ENCODE results near the gene ATF4. TPM values are rescaled to one million over a fixed set of nuclear protein-coding genes. Genes with fewer than 3 reads are reported as not detected.

ATF4 gene
- total RNA-seq, 1 experiment from 2014 or later = 608 TPM

DNA sequence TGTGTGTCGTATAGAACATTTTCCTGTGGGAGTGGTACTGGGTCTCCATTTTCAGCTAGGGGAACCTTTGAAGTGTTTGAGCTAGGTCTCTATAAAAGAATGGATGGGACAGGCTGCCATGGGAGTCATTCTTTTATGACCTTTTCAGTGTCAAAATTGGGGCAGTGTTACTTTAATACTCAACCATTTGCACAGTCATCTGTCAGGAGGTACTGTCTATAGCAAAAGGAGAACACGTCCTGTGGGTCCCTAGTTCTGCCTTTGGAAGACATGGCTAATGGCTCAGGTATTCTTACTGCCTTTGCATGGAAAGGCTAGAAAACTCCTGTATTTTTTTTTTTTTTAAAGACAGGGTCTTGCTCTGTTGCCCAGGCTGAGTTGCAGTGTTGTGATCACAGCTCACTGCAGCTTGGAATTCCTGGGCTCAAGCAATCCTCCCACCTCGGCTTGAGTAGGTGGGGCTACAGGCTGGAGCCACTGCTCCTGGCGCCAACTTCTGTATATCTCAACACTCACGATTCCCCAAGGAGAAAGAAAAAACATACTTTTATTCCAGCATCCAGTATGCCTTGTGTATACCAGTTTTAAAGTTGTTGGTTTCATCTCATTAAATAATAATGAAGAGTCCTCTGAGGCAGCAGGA, 2.1 kb upstream of the ATF4 start:
- Histone ChIP-seq H3K9ac (ENCODE audit: low read length) (peak overlapping the region; percentile 96), H2AFZ (ENCODE audit: low read depth, low read length, poor library complexity, severe bottlenecking) (no peak overlapping the region), H3K4me3 (replicated peaks in 1 of 2; ENCODE audit: low read depth in 1 of 2, low read length in 2 of 2) (peak overlapping the region; percentile 85 to 92), H3K9me2 (ENCODE audit: insufficient read depth) (no peaks in the 10 kb centered on the region), H3K4me2 (ENCODE audit: low read length) (peak overlapping the region; percentile 75), H4K20me1 (ENCODE audit: insufficient read depth) (peaks cover 25% of the 10 kb centered on the region; the same call in 1 of the 2 replicates), H3K79me2 (ENCODE audit: insufficient read depth, low read length) (peaks cover 75% of the 10 kb centered on the region), H3K27me3 (ENCODE audit: insufficient read depth, low read length) (no peaks in the 10 kb centered on the region), H3K27ac (ENCODE audit: low read depth, low read length) (peak overlapping the region; percentile 99), H3K4me1 (ENCODE audit: control insufficient read depth in 1 of 2, insufficient read depth in 2 of 2, low read length in 2 of 2) (peaks cover 17 to 38% of the 10 kb centered on the region in 2 experiments), H3K9me3 (ENCODE audit: control insufficient read depth in 1 of 2, insufficient read depth in 1 of 2, low read depth in 1 of 2, low read length in 2 of 2) (no peaks in the 10 kb centered on the region), H3K36me3 (ENCODE audit: control insufficient read depth in 1 of 2, insufficient read depth in 2 of 2, low read length in 2 of 2) (peaks cover 43 to 63% of the 10 kb centered on the region in 2 experiments)
- intact Hi-C loops (cut with micrococcal nuclease) = no loop called here
- no peak for ATAC-seq
- BruUV-seq (replicated peaks) = no TSS peak
- RAD21 ChIA-PET (ENCODE audit: low non-redundant PET in 1 of 2, low total read pairs in 2 of 2, uncharacterized antibody in 2 of 2, unreplicated experiment in 2 of 2) = interaction anchor here in 1 of 2 experiments (0.9 kb wide), 1 partner anchor 26 kb away, joined by 5 read pairs; no protein-coding TSS in a partner anchor
- CTCF ChIA-PET = interaction anchor here (1.1 to 1.2 kb wide), 2 partner anchors 11 to 16 kb away, joined by 4 to 6 read pairs; partner anchors contain the start of gene MIEF1
- POLR2A ChIA-PET = interaction anchor here (1.6 kb wide), 1 partner anchor 11 kb away, joined by 5 read pairs; no protein-coding TSS in a partner anchor
- no peak for DNase-seq (ENCODE audit: low read depth, low spot score)
- TF ChIP-seq, protein P1, sequence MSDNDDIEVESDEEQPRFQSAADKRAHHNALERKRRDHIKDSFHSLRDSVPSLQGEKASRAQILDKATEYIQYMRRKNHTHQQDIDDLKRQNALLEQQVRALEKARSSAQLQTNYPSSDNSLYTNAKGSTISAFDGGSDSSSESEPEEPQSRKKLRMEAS (IDR thresholded peaks at IDR 0.05) = 0 out of 2 replicates have a peak, but pooled peaks have one; percentile 19
- TF ChIP-seq SIN3A (IDR thresholded peaks at IDR 0.05; ENCODE audit: low read depth) (0 out of 2 replicates have a peak, but pooled peaks have one; percentile 29), TCF7L2 (IDR thresholded peaks at IDR 0.05; ENCODE audit: borderline replicate concordance, extremely low read depth, insufficient read depth, insufficient read length) (no peak), SP1 (IDR thresholded peaks at IDR 0.05; ENCODE audit: low read depth) (peak; percentile 17; the same call in 1 of the 2 replicates), CEBPB (IDR thresholded peaks at IDR 0.05; ENCODE audit: low read depth) (no peak), POLR2AphosphoS5 (IDR thresholded peaks at IDR 0.05; ENCODE audit: low read depth, low read length) (no peak)
